ENCODE measurements around the gene FARP1. TPM values are rescaled to one million over a fixed set of nuclear protein-coding genes. Genes with fewer than 3 reads are reported as not detected.

FARP1 gene
- polyA plus RNA-seq, 2 of the 4 experiments (the other 2 are of a cell fraction): 9.4 to 13.0 TPM

DNA sequence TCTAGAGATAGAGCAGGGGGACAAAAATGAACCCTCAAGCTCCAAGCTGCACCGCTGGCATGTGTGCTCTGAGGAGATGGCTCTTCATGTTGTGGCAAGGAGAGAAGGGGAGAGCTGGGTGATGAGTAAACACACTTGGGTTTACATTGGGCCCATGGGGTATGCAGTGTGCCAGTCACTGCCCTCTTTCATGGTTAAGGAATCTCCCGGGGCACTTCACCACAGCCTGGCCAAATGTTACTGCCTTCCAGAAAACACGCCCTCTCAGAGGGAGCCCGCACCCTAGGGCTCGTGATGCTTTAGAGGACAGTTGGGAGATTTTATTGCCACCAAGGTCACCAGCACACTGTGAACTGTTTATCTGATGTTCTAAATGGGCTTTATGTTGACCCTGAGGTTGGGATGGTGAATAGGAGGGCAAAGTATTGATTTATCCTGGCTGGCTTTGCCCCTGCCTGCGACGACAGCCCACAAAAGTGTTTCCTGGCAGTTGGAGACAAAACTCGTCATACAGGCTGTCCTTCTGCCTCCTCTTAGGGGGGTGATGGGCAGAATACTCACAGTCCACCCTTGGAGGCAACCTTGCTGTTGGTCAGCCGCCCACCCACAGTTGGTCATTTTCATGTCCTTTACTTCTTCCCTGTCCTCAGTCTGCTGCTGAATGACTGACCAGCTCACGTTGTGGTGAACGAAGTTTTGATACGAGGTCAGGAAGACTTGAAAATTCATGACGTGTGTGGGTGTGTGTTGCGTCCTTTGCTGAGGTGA, 277.1 kb downstream of the FARP1 start:
- ChIA-PET POLR2A (no interaction called here), CTCF (interaction anchor here (0.7 to 1.2 kb wide), 2 partner anchors 11 to 571 kb away, joined by 3 read pairs; no protein-coding TSS in a partner anchor)
- no peak for TF ChIP-seq POLR2AphosphoS2 (conservative IDR thresholded peaks at IDR 0.05; ENCODE audit: low read length)
- no peak overlapping the region for H3K27ac ChIP-seq
- no peaks in the 10 kb centered on the region for H3K4me1 ChIP-seq
- FAIRE-seq: no peak
- no peak for ATAC-seq
- no peaks in the 10 kb centered on the region for H3K9me3 ChIP-seq
- H3K4me2 ChIP-seq: no peak overlapping the region
- no peak overlapping the region for H3K4me3 ChIP-seq
- WGBS (ENCODE audit: missing lambda C conversion rate): 90% methylated on average over 14 of the region's 14 CpGs
- no peak for DNase-seq (ENCODE audit: low read depth in 1 of 2, low spot score in 1 of 2)

DNA sequence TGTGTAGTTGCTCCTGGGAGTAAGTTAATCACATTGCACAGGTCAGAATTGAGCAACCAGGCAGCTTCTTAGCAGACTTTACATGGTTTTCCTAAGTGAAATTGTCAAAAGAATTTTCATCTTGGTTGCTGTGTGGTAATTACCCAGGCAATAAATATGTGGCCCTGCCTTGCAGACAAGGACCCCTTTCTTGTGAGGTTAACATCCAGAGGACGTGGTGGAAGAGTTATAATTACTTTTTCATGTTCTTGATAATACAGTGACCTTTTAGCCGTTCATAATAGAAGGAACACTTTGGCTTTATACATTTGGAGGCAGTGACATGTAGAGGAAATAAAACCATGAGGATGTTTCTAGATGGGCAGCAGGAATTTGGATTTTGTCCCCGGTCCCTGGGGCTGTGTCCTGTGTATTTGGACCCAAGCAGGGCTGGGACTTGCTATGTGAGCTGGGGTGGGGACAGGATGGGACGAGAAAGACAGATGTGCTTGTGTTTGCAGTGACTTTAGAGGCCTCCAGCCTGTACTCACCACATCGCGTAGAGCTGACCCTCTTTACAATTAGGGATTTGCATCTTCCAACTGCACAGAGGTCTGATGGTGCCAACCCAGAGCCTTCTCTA, 277.8 kb downstream of the FARP1 start:
- ChIA-PET POLR2A (no interaction called here), CTCF (interaction anchor here (2.0 kb wide), 1 partner anchor 10 kb away, joined by 11 read pairs; no protein-coding TSS in a partner anchor)
- Histone ChIP-seq H3K9me3 (no peaks in the 10 kb centered on the region), H3K4me2 (no peak overlapping the region), H3K4me3 (no peak overlapping the region), H3K4me1 (no peaks in the 10 kb centered on the region), H3K27ac (no peak overlapping the region)
- no peak for ATAC-seq
- FAIRE-seq: no peak
- 72% methylated on average over 6 of the region's 6 CpGs for WGBS (ENCODE audit: missing lambda C conversion rate)
- no peak for DNase-seq (ENCODE audit: low read depth in 1 of 2, low spot score in 1 of 2)
- TF ChIP-seq RARB (CRISPR knock-in tag; IDR thresholded peaks at IDR 0.05): no peak
- TF ChIP-seq CHD4 (IDR thresholded peaks at IDR 0.05; ENCODE audit: borderline replicate concordance): no peak
- no peak for TF ChIP-seq SMC3 (IDR thresholded peaks at IDR 0.05)
- TF ChIP-seq, protein P1, sequence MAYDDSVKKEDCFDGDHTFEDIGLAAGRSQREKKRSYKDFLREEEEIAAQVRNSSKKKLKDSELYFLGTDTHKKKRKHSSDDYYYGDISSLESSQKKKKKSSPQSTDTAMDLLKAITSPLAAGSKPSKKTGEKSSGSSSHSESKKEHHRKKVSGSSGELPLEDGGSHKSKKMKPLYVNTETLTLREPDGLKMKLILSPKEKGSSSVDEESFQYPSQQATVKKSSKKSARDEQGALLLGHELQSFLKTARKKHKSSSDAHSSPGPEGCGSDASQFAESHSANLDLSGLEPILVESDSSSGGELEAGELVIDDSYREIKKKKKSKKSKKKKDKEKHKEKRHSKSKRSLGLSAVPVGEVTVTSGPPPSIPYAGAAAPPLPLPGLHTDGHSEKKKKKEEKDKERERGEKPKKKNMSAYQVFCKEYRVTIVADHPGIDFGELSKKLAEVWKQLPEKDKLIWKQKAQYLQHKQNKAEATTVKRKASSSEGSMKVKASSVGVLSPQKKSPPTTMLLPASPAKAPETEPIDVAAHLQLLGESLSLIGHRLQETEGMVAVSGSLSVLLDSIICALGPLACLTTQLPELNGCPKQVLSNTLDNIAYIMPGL (CRISPR knock-in tag; IDR thresholded peaks at IDR 0.05; ENCODE audit: borderline replicate concordance): no peak
- TF ChIP-seq JUNB (IDR thresholded peaks at IDR 0.05): no peak
- TF ChIP-seq, protein P2, sequence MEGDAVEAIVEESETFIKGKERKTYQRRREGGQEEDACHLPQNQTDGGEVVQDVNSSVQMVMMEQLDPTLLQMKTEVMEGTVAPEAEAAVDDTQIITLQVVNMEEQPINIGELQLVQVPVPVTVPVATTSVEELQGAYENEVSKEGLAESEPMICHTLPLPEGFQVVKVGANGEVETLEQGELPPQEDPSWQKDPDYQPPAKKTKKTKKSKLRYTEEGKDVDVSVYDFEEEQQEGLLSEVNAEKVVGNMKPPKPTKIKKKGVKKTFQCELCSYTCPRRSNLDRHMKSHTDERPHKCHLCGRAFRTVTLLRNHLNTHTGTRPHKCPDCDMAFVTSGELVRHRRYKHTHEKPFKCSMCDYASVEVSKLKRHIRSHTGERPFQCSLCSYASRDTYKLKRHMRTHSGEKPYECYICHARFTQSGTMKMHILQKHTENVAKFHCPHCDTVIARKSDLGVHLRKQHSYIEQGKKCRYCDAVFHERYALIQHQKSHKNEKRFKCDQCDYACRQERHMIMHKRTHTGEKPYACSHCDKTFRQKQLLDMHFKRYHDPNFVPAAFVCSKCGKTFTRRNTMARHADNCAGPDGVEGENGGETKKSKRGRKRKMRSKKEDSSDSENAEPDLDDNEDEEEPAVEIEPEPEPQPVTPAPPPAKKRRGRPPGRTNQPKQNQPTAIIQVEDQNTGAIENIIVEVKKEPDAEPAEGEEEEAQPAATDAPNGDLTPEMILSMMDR (IDR thresholded peaks at IDR 0.05): no peak
- no peak for TF ChIP-seq FOSL2 (IDR thresholded peaks at IDR 0.05)
- TF ChIP-seq FOSL2 (CRISPR knock-in tag; IDR thresholded peaks at IDR 0.05): no peak
- TF ChIP-seq GATA3 (IDR thresholded peaks at IDR 0.05; ENCODE audit: borderline replicate concordance): no peak
- TF ChIP-seq, protein P3, sequence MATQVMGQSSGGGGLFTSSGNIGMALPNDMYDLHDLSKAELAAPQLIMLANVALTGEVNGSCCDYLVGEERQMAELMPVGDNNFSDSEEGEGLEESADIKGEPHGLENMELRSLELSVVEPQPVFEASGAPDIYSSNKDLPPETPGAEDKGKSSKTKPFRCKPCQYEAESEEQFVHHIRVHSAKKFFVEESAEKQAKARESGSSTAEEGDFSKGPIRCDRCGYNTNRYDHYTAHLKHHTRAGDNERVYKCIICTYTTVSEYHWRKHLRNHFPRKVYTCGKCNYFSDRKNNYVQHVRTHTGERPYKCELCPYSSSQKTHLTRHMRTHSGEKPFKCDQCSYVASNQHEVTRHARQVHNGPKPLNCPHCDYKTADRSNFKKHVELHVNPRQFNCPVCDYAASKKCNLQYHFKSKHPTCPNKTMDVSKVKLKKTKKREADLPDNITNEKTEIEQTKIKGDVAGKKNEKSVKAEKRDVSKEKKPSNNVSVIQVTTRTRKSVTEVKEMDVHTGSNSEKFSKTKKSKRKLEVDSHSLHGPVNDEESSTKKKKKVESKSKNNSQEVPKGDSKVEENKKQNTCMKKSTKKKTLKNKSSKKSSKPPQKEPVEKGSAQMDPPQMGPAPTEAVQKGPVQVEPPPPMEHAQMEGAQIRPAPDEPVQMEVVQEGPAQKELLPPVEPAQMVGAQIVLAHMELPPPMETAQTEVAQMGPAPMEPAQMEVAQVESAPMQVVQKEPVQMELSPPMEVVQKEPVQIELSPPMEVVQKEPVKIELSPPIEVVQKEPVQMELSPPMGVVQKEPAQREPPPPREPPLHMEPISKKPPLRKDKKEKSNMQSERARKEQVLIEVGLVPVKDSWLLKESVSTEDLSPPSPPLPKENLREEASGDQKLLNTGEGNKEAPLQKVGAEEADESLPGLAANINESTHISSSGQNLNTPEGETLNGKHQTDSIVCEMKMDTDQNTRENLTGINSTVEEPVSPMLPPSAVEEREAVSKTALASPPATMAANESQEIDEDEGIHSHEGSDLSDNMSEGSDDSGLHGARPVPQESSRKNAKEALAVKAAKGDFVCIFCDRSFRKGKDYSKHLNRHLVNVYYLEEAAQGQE (IDR thresholded peaks at IDR 0.05): no peak
- TF ChIP-seq FOXS1 (CRISPR knock-in tag; IDR thresholded peaks at IDR 0.05): no peak
- TF ChIP-seq ZFP36 (IDR thresholded peaks at IDR 0.05; ENCODE audit: borderline replicate concordance, partially characterized antibody): no peak
- TF ChIP-seq BHLHE40 (IDR thresholded peaks at IDR 0.05; ENCODE audit: low read depth, low read length): no peak
- TF ChIP-seq HEYL (CRISPR knock-in tag; IDR thresholded peaks at IDR 0.05): no peak
- TF ChIP-seq SREBF2 (IDR thresholded peaks at IDR 0.05): no peak
- no peak for TF ChIP-seq KDM1A (IDR thresholded peaks at IDR 0.05; ENCODE audit: low read depth)
- no peak for TF ChIP-seq EP300 (IDR thresholded peaks at IDR 0.05)

Measured in A549 (cell line).